A549 (cell line): ENCODE data around the gene CCDC169.

Experiments
- CEBPB ChIP-seq, 2 experiments: fragments of >200 bp in 1 of 2; sonication (Bioruptor Twin) in 1 of 2; formaldehyde crosslinking in 1 of 2; IDR thresholded peaks; 2 replicates each; pipeline ENCODE4 v1.6.1; 2012 to 2016
- CTCF ChIP-seq: fragments of >200 bp; sonication (Bioruptor Twin); formaldehyde crosslinking; IDR thresholded peaks from 3 replicates; pipeline ENCODE4 v1.5.1; 2016
- EP300 ChIP-seq, 2 experiments: fragments of >200 bp; sonication (Bioruptor Twin); formaldehyde crosslinking; IDR thresholded peaks; 2 replicates in 1 of 2; 3 replicates in 1 of 2; pipeline ENCODE4 v1.6.1; 2016 to 2017
- JUN ChIP-seq, 2 experiments: fragments of >200 bp; sonication (Bioruptor Twin); formaldehyde crosslinking; IDR thresholded peaks; 2 replicates in 1 of 2; 3 replicates in 1 of 2; pipeline ENCODE4 v1.6.1; 2016 to 2017
- PHF8 ChIP-seq: fragments of 200-600 bp; sonication (generic); IDR thresholded peaks from 2 replicates; pipeline ENCODE4 v1.6.1; 2016; ENCODE audit warnings: low read depth, mild to moderate bottlenecking, antibody characterized with exemption, moderate library complexity, borderline replicate concordance
- POLR2A ChIP-seq: IDR thresholded peaks from 2 replicates; pipeline ENCODE4 v1.6.1; 2012; ENCODE audit warnings: mild to moderate bottlenecking, low read length
- POLR2AphosphoS2 ChIP-seq: conservative IDR thresholded peaks from 2 replicates; pipeline ENCODE4 v1.6.1; 2012; ENCODE audit warnings: low read length, improper control_type of control experiment, inconsistent platforms
- RAD21 ChIP-seq, 2 experiments: fragments of >200 bp in 1 of 2; sonication (Bioruptor Twin) in 1 of 2; formaldehyde crosslinking in 1 of 2; IDR thresholded peaks in 1 of 2; conservative IDR thresholded peaks in 1 of 2; 2 replicates in 1 of 2; 3 replicates in 1 of 2; pipeline ENCODE4 v1.6.1; 2012 to 2018; ENCODE audit warnings: inconsistent platforms in 1 of 2
- RCOR1 ChIP-seq: fragments of 150-350 bp; IDR thresholded peaks from 2 replicates; pipeline ENCODE4 v1.6.1; 2014; ENCODE audit warnings: antibody characterized with exemption, low read length, low read depth
- ZSCAN20 ChIP-seq: fragments of 250-450 bp; sonication (Bioruptor Pico); IDR thresholded peaks from 2 replicates; pipeline ENCODE4 v1.8.0; 2022; ENCODE audit warnings: mild to moderate bottlenecking, moderate library complexity

- TF ChIP-seq CTCF (no peak), RAD21 (conservative IDR thresholded peaks at IDR 0.05 in 1 of 2, IDR thresholded peaks at IDR 0.05 in 1 of 2) (no peak), POLR2A (no peak), CEBPB (IDR thresholded peaks at IDR 0.05) (no peak), RCOR1 (no peak), JUN (IDR thresholded peaks at IDR 0.05) (no peak), ZSCAN20 (CRISPR knock-in tag) (no peak), POLR2AphosphoS2 (no peak), PHF8 (no peak), EP300 (IDR thresholded peaks at IDR 0.05) (no peak)
These were observed 113.7 kb downstream of the CCDC169 start for GRCh38 chr13:36183901-36184300.
